WTC11 (cell line): ENCODE results near the gene MTA3. TPM values are rescaled to one million over a fixed set of nuclear protein-coding genes. Genes with fewer than 3 reads are reported as not detected.

Experiments used
- ATAC-seq: fragments of 200-7000 bp; cut with Tn5 transposase; 2 replicates; pipeline ENCODE4 v1.10.0; 2021; ENCODE audit warnings: mild to moderate bottlenecking, moderate library complexity
- CTCF ChIA-PET: fragments of 300-600 bp; sonication (Branson Sonifier 250); formaldehyde crosslinking; loops from one replicate; lab custom pipeline; 2021; ENCODE audit warnings: antibody characterized with exemption; lab: Charles Lee
- POLR2A ChIA-PET: fragments of 350-600 bp; sonication (Branson Sonifier 250); formaldehyde crosslinking; loops from one replicate; lab custom pipeline; 2021; ENCODE audit warnings: antibody characterized with exemption; lab: Charles Lee
- DNase-seq: peaks from one replicate; pipeline ENCODE4 v3.0.0; 2021; ENCODE audit warnings: low spot score
- H3K27ac Mint-ChIP-seq: 2 replicates; pipeline ENCODE4 v1.8.0; 2021; ENCODE audit warnings: mixed read lengths
- H3K27me3 Mint-ChIP-seq: 2 replicates; pipeline ENCODE4 v1.8.0; 2021; ENCODE audit warnings: low read depth, mild to moderate bottlenecking, moderate library complexity, mixed read lengths
- H3K36me3 Mint-ChIP-seq: 2 replicates; pipeline ENCODE4 v1.8.0; 2021; ENCODE audit warnings: mixed read lengths
- H3K4me1 Mint-ChIP-seq: 2 replicates; pipeline ENCODE4 v1.8.0; 2022; ENCODE audit warnings: mixed read lengths
- H3K4me3 Mint-ChIP-seq: 2 replicates; pipeline ENCODE4 v1.8.0; 2021; ENCODE audit warnings: mild to moderate bottlenecking, moderate library complexity, mixed read lengths
- H3K9me3 Mint-ChIP-seq: 2 replicates; pipeline ENCODE4 v1.8.0; 2021; ENCODE audit warnings: mixed read lengths
- ELF4 ChIP-seq: sonication (generic); formaldehyde crosslinking; IDR thresholded peaks from 2 replicates; pipeline ENCODE4 v1.8.1; 2022; ENCODE audit warnings: low read depth, mild to moderate bottlenecking, moderate library complexity, missing genetic modification reagents
- FOXJ3 ChIP-seq: sonication (generic); formaldehyde crosslinking; IDR thresholded peaks from 2 replicates; pipeline ENCODE4 v1.9.0; 2021; ENCODE audit warnings: missing genetic modification reagents, mild to moderate bottlenecking, borderline replicate concordance
- FOXP1 ChIP-seq: sonication (generic); formaldehyde crosslinking; IDR thresholded peaks from 2 replicates; pipeline ENCODE4 v1.8.0; 2022; ENCODE audit warnings: missing genetic modification reagents, mild to moderate bottlenecking, moderate library complexity, borderline replicate concordance
- JAZF1 ChIP-seq: fragments of 250-450 bp; sonication (Bioruptor Pico); IDR thresholded peaks from 2 replicates; pipeline ENCODE4 v1.9.0; 2021; ENCODE audit warnings: moderate library complexity, mild to moderate bottlenecking, inconsistent platforms
- JUN ChIP-seq: sonication (generic); formaldehyde crosslinking; IDR thresholded peaks from 2 replicates; pipeline ENCODE4 v1.8.0; 2023; ENCODE audit warnings: mild to moderate bottlenecking, missing genetic modification reagents
- KAT7 ChIP-seq: sonication (generic); formaldehyde crosslinking; IDR thresholded peaks from 2 replicates; pipeline ENCODE4 v1.8.1; 2023; ENCODE audit warnings: missing genetic modification reagents, mild to moderate bottlenecking, borderline replicate concordance
- NFE2L1 ChIP-seq: sonication (generic); formaldehyde crosslinking; IDR thresholded peaks from 2 replicates; pipeline ENCODE4 v1.8.1; 2023; ENCODE audit warnings: missing genetic modification reagents
- SMAD3 ChIP-seq: sonication (generic); formaldehyde crosslinking; IDR thresholded peaks from 2 replicates; pipeline ENCODE4 v1.8.0; 2022; ENCODE audit warnings: missing genetic modification reagents, mild to moderate bottlenecking, borderline replicate concordance
- TEAD4 ChIP-seq: sonication (generic); formaldehyde crosslinking; IDR thresholded peaks from 2 replicates; pipeline ENCODE4 v1.8.0; 2022; ENCODE audit warnings: mild to moderate bottlenecking, missing genetic modification reagents
- ZNF121 ChIP-seq: sonication (generic); formaldehyde crosslinking; IDR thresholded peaks from 2 replicates; pipeline ENCODE4 v1.8.0; 2023; ENCODE audit warnings: missing genetic modification reagents
- ZNF396 ChIP-seq: fragments of 250-450 bp; sonication (Bioruptor Pico); IDR thresholded peaks from 2 replicates; pipeline ENCODE4 v1.8.0; 2021; ENCODE audit warnings: mild to moderate bottlenecking, moderate library complexity, borderline replicate concordance
- ZNF416 ChIP-seq: fragments of 250-450 bp; sonication (Bioruptor Pico); IDR thresholded peaks from 2 replicates; pipeline ENCODE4 v1.9.0; 2021; ENCODE audit warnings: mild to moderate bottlenecking, inconsistent platforms
- ZNF423 ChIP-seq: fragments of 250-450 bp; sonication (Bioruptor Pico); IDR thresholded peaks from 2 replicates; pipeline ENCODE4 v2.1.2; 2022; ENCODE audit warnings: mild to moderate bottlenecking, moderate library complexity
- total RNA-seq: library from RNA; stranded (reverse); gene quantifications from 3 replicates; pipeline ENCODE4 v1.2.3, GENCODE V29; 2021
- TF ChIP-seq, protein P1 (sequence below): sonication (generic); formaldehyde crosslinking; IDR thresholded peaks from 2 replicates; pipeline ENCODE4 v1.8.0; 2022; ENCODE audit warnings: mild to moderate bottlenecking, missing genetic modification reagents
- TF ChIP-seq, protein P2 (sequence below): sonication (generic); formaldehyde crosslinking; IDR thresholded peaks from 2 replicates; pipeline ENCODE4 v1.8.0; 2022; ENCODE audit warnings: mild to moderate bottlenecking, missing genetic modification reagents
- TF ChIP-seq, protein P3 (sequence below): sonication (generic); formaldehyde crosslinking; IDR thresholded peaks from 2 replicates; pipeline ENCODE4 v1.8.1; 2023; ENCODE audit warnings: mild to moderate bottlenecking, missing genetic modification reagents, moderate library complexity
- TF ChIP-seq, protein P4 (sequence below): sonication (generic); formaldehyde crosslinking; conservative IDR thresholded peaks from 2 replicates; pipeline ENCODE4 v1.8.1; 2022; ENCODE audit warnings: mild to moderate bottlenecking, missing genetic modification reagents
- TF ChIP-seq, protein P5 (sequence below): sonication (generic); formaldehyde crosslinking; IDR thresholded peaks from 2 replicates; pipeline ENCODE4 v1.8.1; 2023; ENCODE audit warnings: mild to moderate bottlenecking, missing genetic modification reagents
- TF ChIP-seq, protein P6 (sequence below): fragments of 250-450 bp; sonication (Bioruptor Pico); IDR thresholded peaks from 2 replicates; pipeline ENCODE4 v1.9.0; 2021; ENCODE audit warnings: mild to moderate bottlenecking
- TF ChIP-seq, protein P7 (sequence below): sonication (generic); formaldehyde crosslinking; IDR thresholded peaks from 2 replicates; pipeline ENCODE4 v1.8.0; 2023; ENCODE audit warnings: missing genetic modification reagents
- TF ChIP-seq, protein P8 (sequence below): sonication (generic); formaldehyde crosslinking; IDR thresholded peaks from 2 replicates; pipeline ENCODE4 v1.8.1; 2023; ENCODE audit warnings: mild to moderate bottlenecking, missing genetic modification reagents
- TF ChIP-seq, protein P9 (sequence below): sonication (generic); formaldehyde crosslinking; IDR thresholded peaks from 2 replicates; pipeline ENCODE4 v1.8.0; 2022; ENCODE audit warnings: missing genetic modification reagents
- TF ChIP-seq, protein P10 (sequence below): sonication (generic); formaldehyde crosslinking; IDR thresholded peaks from 2 replicates; pipeline ENCODE4 v1.8.0; 2022; ENCODE audit warnings: mild to moderate bottlenecking, missing genetic modification reagents

Gene MTA3
- total RNA-seq, 1 experiment from 2014 or later: 153 TPM

DNA sequence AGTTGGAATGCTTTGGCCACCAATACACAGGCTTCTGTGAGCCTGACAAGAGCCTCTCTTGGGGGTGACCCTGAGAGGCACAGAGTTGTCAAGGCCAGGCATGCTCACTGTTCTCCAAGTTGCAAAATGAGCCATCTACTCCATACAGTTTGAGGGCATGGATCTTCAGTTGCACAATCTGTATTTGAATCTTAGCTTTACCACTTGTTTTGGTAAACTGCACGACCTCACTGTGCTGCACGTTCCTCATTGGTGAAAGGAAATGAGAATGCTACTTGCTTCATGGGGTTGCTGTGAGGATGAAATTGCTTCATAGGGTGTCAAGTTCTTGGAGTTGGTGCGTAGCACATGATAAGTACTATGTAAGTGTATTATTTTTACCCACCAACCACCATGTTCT, 235.9 kb downstream of the MTA3 start:
- POLR2A ChIA-PET: no interaction called here
- H3K4me3 Mint-ChIP-seq: no peak overlapping the region
- H3K4me1 Mint-ChIP-seq: peaks cover 13% of the 10 kb centered on the region
- H3K27ac Mint-ChIP-seq: no peak overlapping the region
- ATAC-seq (no peak), DNase-seq (no peak)
- no peaks in the 10 kb centered on the region for H3K9me3 Mint-ChIP-seq
- no peaks in the 10 kb centered on the region for H3K36me3 Mint-ChIP-seq
- CTCF ChIA-PET: no interaction called here
- TF ChIP-seq ZNF396 (CRISPR knock-in tag): no peak
- no peak for TF ChIP-seq KAT7
- TF ChIP-seq, protein P1, sequence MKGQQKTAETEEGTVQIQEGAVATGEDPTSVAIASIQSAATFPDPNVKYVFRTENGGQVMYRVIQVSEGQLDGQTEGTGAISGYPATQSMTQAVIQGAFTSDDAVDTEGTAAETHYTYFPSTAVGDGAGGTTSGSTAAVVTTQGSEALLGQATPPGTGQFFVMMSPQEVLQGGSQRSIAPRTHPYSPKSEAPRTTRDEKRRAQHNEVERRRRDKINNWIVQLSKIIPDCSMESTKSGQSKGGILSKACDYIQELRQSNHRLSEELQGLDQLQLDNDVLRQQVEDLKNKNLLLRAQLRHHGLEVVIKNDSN: no peak
- TF ChIP-seq, protein P2, sequence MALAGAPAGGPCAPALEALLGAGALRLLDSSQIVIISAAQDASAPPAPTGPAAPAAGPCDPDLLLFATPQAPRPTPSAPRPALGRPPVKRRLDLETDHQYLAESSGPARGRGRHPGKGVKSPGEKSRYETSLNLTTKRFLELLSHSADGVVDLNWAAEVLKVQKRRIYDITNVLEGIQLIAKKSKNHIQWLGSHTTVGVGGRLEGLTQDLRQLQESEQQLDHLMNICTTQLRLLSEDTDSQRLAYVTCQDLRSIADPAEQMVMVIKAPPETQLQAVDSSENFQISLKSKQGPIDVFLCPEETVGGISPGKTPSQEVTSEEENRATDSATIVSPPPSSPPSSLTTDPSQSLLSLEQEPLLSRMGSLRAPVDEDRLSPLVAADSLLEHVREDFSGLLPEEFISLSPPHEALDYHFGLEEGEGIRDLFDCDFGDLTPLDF (CRISPR knock-in tag): no peak
- no peak for TF ChIP-seq FOXJ3 (CRISPR knock-in tag)
- TF ChIP-seq, protein P3, sequence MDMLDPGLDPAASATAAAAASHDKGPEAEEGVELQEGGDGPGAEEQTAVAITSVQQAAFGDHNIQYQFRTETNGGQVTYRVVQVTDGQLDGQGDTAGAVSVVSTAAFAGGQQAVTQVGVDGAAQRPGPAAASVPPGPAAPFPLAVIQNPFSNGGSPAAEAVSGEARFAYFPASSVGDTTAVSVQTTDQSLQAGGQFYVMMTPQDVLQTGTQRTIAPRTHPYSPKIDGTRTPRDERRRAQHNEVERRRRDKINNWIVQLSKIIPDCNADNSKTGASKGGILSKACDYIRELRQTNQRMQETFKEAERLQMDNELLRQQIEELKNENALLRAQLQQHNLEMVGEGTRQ (CRISPR knock-in tag): no peak
- no peak for TF ChIP-seq JAZF1 (CRISPR knock-in tag)
- TF ChIP-seq, protein P4, sequence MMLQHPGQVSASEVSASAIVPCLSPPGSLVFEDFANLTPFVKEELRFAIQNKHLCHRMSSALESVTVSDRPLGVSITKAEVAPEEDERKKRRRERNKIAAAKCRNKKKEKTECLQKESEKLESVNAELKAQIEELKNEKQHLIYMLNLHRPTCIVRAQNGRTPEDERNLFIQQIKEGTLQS: no peak
- TF ChIP-seq, protein P5, sequence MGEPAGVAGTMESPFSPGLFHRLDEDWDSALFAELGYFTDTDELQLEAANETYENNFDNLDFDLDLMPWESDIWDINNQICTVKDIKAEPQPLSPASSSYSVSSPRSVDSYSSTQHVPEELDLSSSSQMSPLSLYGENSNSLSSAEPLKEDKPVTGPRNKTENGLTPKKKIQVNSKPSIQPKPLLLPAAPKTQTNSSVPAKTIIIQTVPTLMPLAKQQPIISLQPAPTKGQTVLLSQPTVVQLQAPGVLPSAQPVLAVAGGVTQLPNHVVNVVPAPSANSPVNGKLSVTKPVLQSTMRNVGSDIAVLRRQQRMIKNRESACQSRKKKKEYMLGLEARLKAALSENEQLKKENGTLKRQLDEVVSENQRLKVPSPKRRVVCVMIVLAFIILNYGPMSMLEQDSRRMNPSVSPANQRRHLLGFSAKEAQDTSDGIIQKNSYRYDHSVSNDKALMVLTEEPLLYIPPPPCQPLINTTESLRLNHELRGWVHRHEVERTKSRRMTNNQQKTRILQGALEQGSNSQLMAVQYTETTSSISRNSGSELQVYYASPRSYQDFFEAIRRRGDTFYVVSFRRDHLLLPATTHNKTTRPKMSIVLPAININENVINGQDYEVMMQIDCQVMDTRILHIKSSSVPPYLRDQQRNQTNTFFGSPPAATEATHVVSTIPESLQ (CRISPR knock-in tag): no peak
- no peak for TF ChIP-seq SMAD3
- TF ChIP-seq, protein P6, sequence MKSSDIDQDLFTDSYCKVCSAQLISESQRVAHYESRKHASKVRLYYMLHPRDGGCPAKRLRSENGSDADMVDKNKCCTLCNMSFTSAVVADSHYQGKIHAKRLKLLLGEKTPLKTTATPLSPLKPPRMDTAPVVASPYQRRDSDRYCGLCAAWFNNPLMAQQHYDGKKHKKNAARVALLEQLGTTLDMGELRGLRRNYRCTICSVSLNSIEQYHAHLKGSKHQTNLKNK: no peak
- TF ChIP-seq, protein P7, sequence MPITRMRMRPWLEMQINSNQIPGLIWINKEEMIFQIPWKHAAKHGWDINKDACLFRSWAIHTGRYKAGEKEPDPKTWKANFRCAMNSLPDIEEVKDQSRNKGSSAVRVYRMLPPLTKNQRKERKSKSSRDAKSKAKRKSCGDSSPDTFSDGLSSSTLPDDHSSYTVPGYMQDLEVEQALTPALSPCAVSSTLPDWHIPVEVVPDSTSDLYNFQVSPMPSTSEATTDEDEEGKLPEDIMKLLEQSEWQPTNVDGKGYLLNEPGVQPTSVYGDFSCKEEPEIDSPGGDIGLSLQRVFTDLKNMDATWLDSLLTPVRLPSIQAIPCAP: no peak
- no peak for TF ChIP-seq TEAD4 (CRISPR knock-in tag)
- TF ChIP-seq, protein P8, sequence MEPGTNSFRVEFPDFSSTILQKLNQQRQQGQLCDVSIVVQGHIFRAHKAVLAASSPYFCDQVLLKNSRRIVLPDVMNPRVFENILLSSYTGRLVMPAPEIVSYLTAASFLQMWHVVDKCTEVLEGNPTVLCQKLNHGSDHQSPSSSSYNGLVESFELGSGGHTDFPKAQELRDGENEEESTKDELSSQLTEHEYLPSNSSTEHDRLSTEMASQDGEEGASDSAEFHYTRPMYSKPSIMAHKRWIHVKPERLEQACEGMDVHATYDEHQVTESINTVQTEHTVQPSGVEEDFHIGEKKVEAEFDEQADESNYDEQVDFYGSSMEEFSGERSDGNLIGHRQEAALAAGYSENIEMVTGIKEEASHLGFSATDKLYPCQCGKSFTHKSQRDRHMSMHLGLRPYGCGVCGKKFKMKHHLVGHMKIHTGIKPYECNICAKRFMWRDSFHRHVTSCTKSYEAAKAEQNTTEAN (CRISPR knock-in tag): no peak
- TF ChIP-seq ZNF416 (CRISPR knock-in tag): no peak
- peaks cover 3% of the 10 kb centered on the region; the same call in 1 of the 2 replicates for H3K27me3 Mint-ChIP-seq

DNA sequence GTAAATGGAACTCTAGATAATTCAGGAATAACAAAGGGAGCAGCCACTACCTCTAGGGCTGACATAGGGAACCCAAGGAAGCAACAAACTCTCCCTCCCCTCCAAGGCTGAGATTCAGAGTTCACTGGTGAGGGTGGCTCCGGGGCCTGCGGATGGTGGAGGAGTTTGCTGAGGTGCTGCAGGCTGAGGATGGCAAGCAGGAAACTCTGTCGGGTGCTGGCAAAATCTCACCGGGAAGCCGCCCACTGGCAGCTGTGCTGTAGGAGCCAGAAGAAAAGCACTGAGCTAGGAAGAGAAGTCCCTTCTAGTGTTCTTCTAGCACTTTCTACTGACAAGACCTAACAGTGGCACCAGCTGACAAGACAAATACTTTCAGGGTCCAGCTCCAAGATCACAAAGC, 236.5 kb downstream of the MTA3 start:
- Mint-ChIP-seq H3K4me3 (no peak overlapping the region), H3K4me1 (peaks cover 13% of the 10 kb centered on the region), H3K9me3 (no peaks in the 10 kb centered on the region), H3K27ac (no peak overlapping the region), H3K27me3 (peaks cover 3% of the 10 kb centered on the region; the same call in 1 of the 2 replicates), H3K36me3 (no peaks in the 10 kb centered on the region)
- CTCF ChIA-PET: no interaction called here
- ATAC-seq (no peak), DNase-seq (no peak)
- POLR2A ChIA-PET: no interaction called here
- TF ChIP-seq NFE2L1 (CRISPR knock-in tag) (no peak), ZNF121 (CRISPR knock-in tag) (no peak), KAT7 (no peak), JUN (CRISPR knock-in tag) (no peak), ELF4 (CRISPR knock-in tag) (no peak), JAZF1 (CRISPR knock-in tag) (no peak), ZNF423 (CRISPR knock-in tag) (no peak), ZNF396 (CRISPR knock-in tag) (no peak), FOXP1 (no peak)
- TF ChIP-seq, protein P9, sequence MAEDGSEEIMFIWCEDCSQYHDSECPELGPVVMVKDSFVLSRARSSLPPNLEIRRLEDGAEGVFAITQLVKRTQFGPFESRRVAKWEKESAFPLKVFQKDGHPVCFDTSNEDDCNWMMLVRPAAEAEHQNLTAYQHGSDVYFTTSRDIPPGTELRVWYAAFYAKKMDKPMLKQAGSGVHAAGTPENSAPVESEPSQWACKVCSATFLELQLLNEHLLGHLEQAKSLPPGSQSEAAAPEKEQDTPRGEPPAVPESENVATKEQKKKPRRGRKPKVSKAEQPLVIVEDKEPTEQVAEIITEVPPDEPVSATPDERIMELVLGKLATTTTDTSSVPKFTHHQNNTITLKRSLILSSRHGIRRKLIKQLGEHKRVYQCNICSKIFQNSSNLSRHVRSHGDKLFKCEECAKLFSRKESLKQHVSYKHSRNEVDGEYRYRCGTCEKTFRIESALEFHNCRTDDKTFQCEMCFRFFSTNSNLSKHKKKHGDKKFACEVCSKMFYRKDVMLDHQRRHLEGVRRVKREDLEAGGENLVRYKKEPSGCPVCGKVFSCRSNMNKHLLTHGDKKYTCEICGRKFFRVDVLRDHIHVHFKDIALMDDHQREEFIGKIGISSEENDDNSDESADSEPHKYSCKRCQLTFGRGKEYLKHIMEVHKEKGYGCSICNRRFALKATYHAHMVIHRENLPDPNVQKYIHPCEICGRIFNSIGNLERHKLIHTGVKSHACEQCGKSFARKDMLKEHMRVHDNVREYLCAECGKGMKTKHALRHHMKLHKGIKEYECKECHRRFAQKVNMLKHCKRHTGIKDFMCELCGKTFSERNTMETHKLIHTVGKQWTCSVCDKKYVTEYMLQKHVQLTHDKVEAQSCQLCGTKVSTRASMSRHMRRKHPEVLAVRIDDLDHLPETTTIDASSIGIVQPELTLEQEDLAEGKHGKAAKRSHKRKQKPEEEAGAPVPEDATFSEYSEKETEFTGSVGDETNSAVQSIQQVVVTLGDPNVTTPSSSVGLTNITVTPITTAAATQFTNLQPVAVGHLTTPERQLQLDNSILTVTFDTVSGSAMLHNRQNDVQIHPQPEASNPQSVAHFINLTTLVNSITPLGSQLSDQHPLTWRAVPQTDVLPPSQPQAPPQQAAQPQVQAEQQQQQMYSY (CRISPR knock-in tag): no peak
- TF ChIP-seq, protein P10, sequence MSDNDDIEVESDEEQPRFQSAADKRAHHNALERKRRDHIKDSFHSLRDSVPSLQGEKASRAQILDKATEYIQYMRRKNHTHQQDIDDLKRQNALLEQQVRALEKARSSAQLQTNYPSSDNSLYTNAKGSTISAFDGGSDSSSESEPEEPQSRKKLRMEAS (CRISPR knock-in tag): no peak
- TF ChIP-seq, protein P6: no peak
